ENCODE results near the gene GDF3.
"Not testable (repeated sequence)": the region's sequence is repeated elsewhere in the genome, so short reads cannot be mapped to it uniquely, and the experiment has no call there.

Gene GDF3

DNA sequence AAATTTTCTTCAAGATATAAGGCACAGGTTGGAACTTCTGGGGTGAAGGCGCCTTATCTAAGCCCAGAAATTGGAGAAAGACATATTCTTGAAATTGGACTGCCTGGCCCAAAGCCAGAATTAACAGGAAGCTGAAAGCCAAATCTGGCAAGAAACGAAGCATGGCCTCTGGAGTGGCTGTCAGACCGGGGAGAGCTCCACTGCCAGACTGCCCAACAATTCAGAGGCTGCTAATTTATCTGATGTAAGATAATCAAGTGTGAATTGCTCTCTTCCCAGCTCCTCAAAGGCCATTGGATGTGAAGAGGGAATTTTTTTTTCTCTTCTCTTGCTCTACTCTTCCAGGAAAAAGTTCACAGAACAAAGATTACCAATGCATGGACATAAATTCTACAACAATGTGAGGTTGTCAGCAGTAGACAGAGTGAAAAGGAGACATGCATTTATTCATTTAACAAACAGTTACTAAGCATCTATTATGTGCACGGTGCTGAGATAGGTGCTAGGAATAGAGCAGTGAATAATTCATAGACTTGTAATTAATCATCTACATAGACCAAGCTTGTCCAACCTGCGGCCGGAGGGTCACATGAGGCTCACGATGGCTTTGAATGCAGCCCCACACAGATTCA is at the start of gene GDF3:
TSS of gene GDF3 (minus strand) at position 210 of the 632 bp plus-strand sequence. CDS start at position 163, 47 bp downstream.
- DNase-seq (ENCODE audit: low read depth) = no peak
- TF ChIP-seq CTCF (IDR thresholded peaks at IDR 0.05; ENCODE audit: control insufficient read depth, extremely low read depth, insufficient read depth) = no peak
- no peak within 1 kb of the TSS for H3K4me3 ChIP-seq (ENCODE audit: low read depth, low read length)

DNA sequence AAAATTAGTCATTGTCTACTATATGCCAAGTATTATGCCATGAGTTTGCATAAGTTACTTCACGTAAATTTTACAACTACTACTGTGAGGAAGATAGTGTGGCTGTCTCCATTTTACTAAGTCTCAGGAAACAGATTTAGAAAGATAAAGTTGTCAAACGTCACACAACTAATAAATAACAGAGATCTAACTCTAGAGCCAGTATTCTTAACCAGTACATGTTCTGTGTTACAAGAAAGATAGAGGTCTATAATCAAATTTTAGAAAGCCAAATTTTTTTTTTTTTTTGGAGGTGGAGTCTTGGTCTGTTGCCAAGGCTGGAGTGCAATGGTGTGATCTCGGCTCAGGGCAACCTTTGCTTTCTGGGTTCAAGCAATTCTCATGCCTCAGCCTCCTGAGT is 37.4 kb upstream of the GDF3 start:
- no peak for TF ChIP-seq CTCF (IDR thresholded peaks at IDR 0.05; ENCODE audit: control insufficient read depth, extremely low read depth, insufficient read depth)
- no peak for DNase-seq (ENCODE audit: low read depth)
- no peak overlapping the region for H3K4me3 ChIP-seq (ENCODE audit: low read depth, low read length)

GRCh38 chr12:7731486-7731885 is 35.9 kb upstream of the GDF3 start:
- H3K4me3 ChIP-seq (ENCODE audit: low read depth, low read length) = no peak overlapping the region
- no peak for TF ChIP-seq CTCF (IDR thresholded peaks at IDR 0.05; ENCODE audit: control insufficient read depth, extremely low read depth, insufficient read depth)
- no peak for DNase-seq (ENCODE audit: low read depth)

DNA sequence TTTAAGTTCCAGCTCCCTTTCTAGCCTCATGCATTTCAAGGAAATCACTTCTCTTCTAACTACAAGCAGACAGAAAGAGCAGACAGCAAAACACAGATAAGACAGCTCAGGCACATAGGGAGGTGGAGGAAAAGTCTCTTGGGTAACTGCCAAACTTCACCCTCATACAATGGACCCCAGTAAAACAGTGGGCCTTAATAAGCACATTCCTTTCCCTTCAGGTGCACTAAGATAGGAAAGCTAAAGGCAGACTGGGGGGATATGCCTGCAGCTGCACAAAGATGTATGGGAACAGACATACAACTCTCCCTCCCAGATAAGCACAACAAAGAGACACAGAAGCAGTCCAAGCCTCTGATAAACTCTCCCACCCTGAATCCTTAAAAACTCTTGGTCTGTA is 35.4 kb upstream of the GDF3 start:
- not testable (repeated sequence) for H3K4me3 ChIP-seq (ENCODE audit: low read depth, low read length); DNase-seq (ENCODE audit: low read depth)

GRCh38 chr12:7729746-7730145 is 34.2 kb upstream of the GDF3 start:
- no peak for TF ChIP-seq CTCF (IDR thresholded peaks at IDR 0.05; ENCODE audit: control insufficient read depth, extremely low read depth, insufficient read depth)
- no peak for DNase-seq (ENCODE audit: low read depth)

DNA sequence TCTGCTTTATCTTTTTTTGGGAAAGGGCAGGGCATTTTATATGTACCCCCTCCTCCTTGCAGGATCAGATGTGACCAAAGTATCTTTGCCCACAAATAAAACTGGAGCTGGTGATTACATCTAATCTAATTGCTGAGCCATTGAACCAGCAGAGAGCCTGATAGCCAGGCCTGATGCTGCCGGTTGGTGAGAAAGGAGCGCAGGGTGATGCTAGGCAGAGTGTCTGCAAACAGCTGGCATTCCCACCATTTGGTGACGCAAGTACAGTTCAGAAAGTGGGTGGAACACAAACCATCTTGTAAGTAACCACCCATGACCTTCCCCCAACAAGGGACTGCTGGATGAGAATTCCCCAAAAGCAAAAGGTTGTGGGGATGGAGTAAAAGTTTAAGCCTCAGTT is 28.4 kb upstream of the GDF3 start:
- DNase-seq (ENCODE audit: low read depth) = no peak
- TF ChIP-seq CTCF (IDR thresholded peaks at IDR 0.05; ENCODE audit: control insufficient read depth, extremely low read depth, insufficient read depth) = no peak
- H3K4me3 ChIP-seq (ENCODE audit: low read depth, low read length) = no peak overlapping the region

More at GRCh38 chr12:7729746-7730145, 34.2 kb upstream of the GDF3 start:
- H3K4me3 ChIP-seq (ENCODE audit: low read depth, low read length) = no peak overlapping the region

GRCh38 chr12:7719946-7720730 is 24.6 kb upstream of the GDF3 start:
- no peak for DNase-seq (ENCODE audit: low read depth)
- TF ChIP-seq CTCF (IDR thresholded peaks at IDR 0.05; ENCODE audit: control insufficient read depth, extremely low read depth, insufficient read depth) = no peak
- H3K4me3 ChIP-seq (ENCODE audit: low read depth, low read length) = no peak overlapping the region

Data from LNCaP clone FGC (cell line).